Aorta (tissue), 5 donors: ENCODE measurements around the gene HSD17B1. TPM values are rescaled to one million over a fixed set of nuclear protein-coding genes. Genes with fewer than 3 reads are reported as not detected.

Experiments used
- ATAC-seq: fragments of 200-7000 bp; cut with Tn5 transposase; one replicate; pipeline ENCODE4 v1.9.1; 2022; ENCODE audit warnings: moderate library complexity; ENCODE audit not compliant: low FRiP score
- DNase-seq, 2 donors: peaks; one replicate each; pipeline ENCODE4 v3.0.0-alpha.2; 2020
- H3K27ac ChIP-seq, 2 donors: one replicate each; pipeline ENCODE4 v1.5.1; 2013; ENCODE audit warnings: low read length in 2 of 2, mild to moderate bottlenecking in 2 of 2, moderate library complexity in 2 of 2, control low read depth in 1 of 2, inconsistent platforms in 1 of 2, low read depth in 1 of 2
- H3K27me3 ChIP-seq, 2 donors: one replicate each; pipeline ENCODE4 v1.6.1; 2013; ENCODE audit warnings: control low read depth in 1 of 2, low read length in 1 of 2, mild to moderate bottlenecking in 1 of 2, moderate library complexity in 1 of 2; ENCODE audit not compliant: insufficient read depth in 2 of 2, control insufficient read depth in 1 of 2
- H3K36me3 ChIP-seq, 2 donors: one replicate each; pipeline ENCODE4 v1.6.1; 2013; ENCODE audit warnings: control low read depth in 1 of 2, low read length in 1 of 2, mild to moderate bottlenecking in 1 of 2; ENCODE audit not compliant: insufficient read depth in 2 of 2, control insufficient read depth in 1 of 2
- H3K4me1 ChIP-seq, 2 donors: one replicate each; pipeline ENCODE4 v1.6.1; 2013; ENCODE audit warnings: low read length in 2 of 2, control low read depth in 1 of 2, mild to moderate bottlenecking in 1 of 2, moderate library complexity in 1 of 2; ENCODE audit not compliant: insufficient read depth in 2 of 2, control insufficient read depth in 1 of 2
- H3K4me3 ChIP-seq, 2 donors: one replicate each; pipeline ENCODE4 v1.5.1; 2013; ENCODE audit warnings: low read length in 2 of 2, control low read depth in 1 of 2, mild to moderate bottlenecking in 1 of 2
- H3K9me3 ChIP-seq: one replicate; pipeline ENCODE4 v1.6.1; 2013; ENCODE audit warnings: mild to moderate bottlenecking, low read length; ENCODE audit not compliant: control insufficient read depth
- WGBS, 2 donors: extraction: QIAGEN DNeasy Blood & Tissue Kit; methylation state at CpG; one replicate each; pipeline ENCODE4 v1.1.7; 2013; 5-methylcytosine and 5-hydroxymethylcytosine counted together
- intact Hi-C, 2 donors: fragments of 100-400 bp; cut with DNase I; formaldehyde crosslinking; loops; one replicate each; pipeline versions ENCODE4 v1.14.2 to v1.15.0; 2022
- polyA plus RNA-seq, 2 donors: library from polyadenylated mRNA; stranded (reverse); fragments of 200-250 nt; gene quantifications; one replicate each; pipeline ENCODE4 v1.2.3, GENCODE V29; 2013
- total RNA-seq, 2 donors: library from RNA; stranded (reverse); fragmentation: NEBNext Ultra II Directional; extraction: Animal tissue kit (Norgen Biotek cat#: 25700); gene quantifications; one replicate each; pipeline ENCODE4 v1.2.1, GENCODE V29; 2021
- donor health status: healthy with polysubstance abuse.
- donor health status: Bipolar disorder and iron deficiency.
- donor health status: DM: no; HTN: no; CAD: no.
- donor health status: DM: no; HTN: no; CAD: no.
- donor health status: DM: yes; HTN: yes; CAD: no.

Gene HSD17B1
- total and polyA plus RNA-seq, 4 donors: 0.50 to 7.6 (median 0.97) TPM

- Histone ChIP-seq H3K4me1 (no peaks in the 10 kb centered on the region), H3K27ac (no peak overlapping the region), H3K36me3 (no peaks in the 10 kb centered on the region), H3K27me3 (no peaks in the 10 kb centered on the region), H3K9me3 (no peaks in the 10 kb centered on the region), H3K4me3 (no peak overlapping the region)
- DNase-seq: no peak
- 90 to 94% methylated on average over 14 of the region's 14 CpGs for WGBS, 2 donors
- ATAC-seq: no peak
- intact Hi-C loops: no loop called here
Measured at GRCh38 chr17:42547698-42548069, 5.0 kb upstream of the HSD17B1 start.

- Histone ChIP-seq H3K9me3 (no peaks in the 10 kb centered on the region), H3K4me3 (no peak overlapping the region), H3K27me3 (no peaks in the 10 kb centered on the region), H3K27ac (no peak overlapping the region), H3K36me3 (no peaks in the 10 kb centered on the region), H3K4me1 (no peaks in the 10 kb centered on the region)
- 52 to 55% methylated on average over 72 to 74 of the region's 74 CpGs for WGBS, 2 donors
- DNase-seq (peak in 1 of 2 donors; percentile 85), ATAC-seq (no peak)
- intact Hi-C loops: no loop called here
Measured at GRCh38 chr17:42548070-42548837, 4.5 kb upstream of the HSD17B1 start.

GRCh38 chr17:42548993-42549755 lies 3.5 kb upstream of the HSD17B1 start:
- H3K9me3 ChIP-seq: no peaks in the 10 kb centered on the region
- no peak overlapping the region for H3K4me3 ChIP-seq
- intact Hi-C loops: no loop called here
- WGBS, 2 donors: 80 to 83% methylated on average over 14 of the region's 14 CpGs
- H3K36me3 ChIP-seq: no peaks in the 10 kb centered on the region
- no peak overlapping the region for H3K27ac ChIP-seq
- H3K27me3 ChIP-seq: no peaks in the 10 kb centered on the region
- no peak for DNase-seq
- no peaks in the 10 kb centered on the region for H3K4me1 ChIP-seq
- no peak for ATAC-seq

GRCh38 chr17:42553161-42553818 lies 567 bp downstream of the HSD17B1 start:
- intact Hi-C loops: no loop called here
- Histone ChIP-seq H3K36me3 (no peaks in the 10 kb centered on the region), H3K27me3 (no peaks in the 10 kb centered on the region), H3K9me3 (no peaks in the 10 kb centered on the region), H3K4me3 (no peak overlapping the region), H3K4me1 (no peaks in the 10 kb centered on the region), H3K27ac (no peak overlapping the region)
- peak; percentile 50 to 78 for DNase-seq
- WGBS, 2 donors: 72 to 79% methylated on average over 45 of the region's 45 CpGs
- ATAC-seq: no peak

GRCh38 chr17:42553866-42554249 lies 1.1 kb downstream of the HSD17B1 start:
- DNase-seq (peak in 1 of 2 donors; percentile 45), ATAC-seq (peak; percentile 2)
- WGBS, 2 donors: 40 to 43% methylated on average over 16 of the region's 16 CpGs
- Histone ChIP-seq H3K4me1 (no peaks in the 10 kb centered on the region), H3K27ac (peak overlapping the region in 1 of 2 donors; percentile 53), H3K4me3 (peak overlapping the region; percentile 37 to 64), H3K36me3 (no peaks in the 10 kb centered on the region), H3K9me3 (no peaks in the 10 kb centered on the region), H3K27me3 (no peaks in the 10 kb centered on the region)
- intact Hi-C loops: loop anchor here in 1 of 2 donors (1.0 kb wide), 1 partner anchor 18 kb away; the partner anchor contains the start of gene NAGLU

- Histone ChIP-seq H3K27ac (peak overlapping the region in 1 of 2 donors; percentile 53), H3K4me3 (peak overlapping the region; percentile 47 to 64), H3K9me3 (no peaks in the 10 kb centered on the region), H3K27me3 (no peaks in the 10 kb centered on the region), H3K36me3 (no peaks in the 10 kb centered on the region), H3K4me1 (no peaks in the 10 kb centered on the region)
- ATAC-seq (peak; percentile 95), DNase-seq (peak; percentile 93 to 96)
- intact Hi-C loops: loop anchor here in 1 of 2 donors (1.0 kb wide), 1 partner anchor 18 kb away; the partner anchor contains the start of gene NAGLU
- WGBS, 2 donors: 0 to 1% methylated on average over 74 to 82 of the region's 82 CpGs
Measured at GRCh38 chr17:42554250-42555121, 1.8 kb downstream of the HSD17B1 start.

GRCh38 chr17:42555122-42555622 lies 2.4 kb downstream of the HSD17B1 start:
- intact Hi-C loops: no loop called here
- Histone ChIP-seq H3K27ac (peak overlapping the region in 1 of 2 donors; percentile 50), H3K36me3 (no peaks in the 10 kb centered on the region), H3K4me1 (no peaks in the 10 kb centered on the region), H3K27me3 (no peaks in the 10 kb centered on the region), H3K9me3 (no peaks in the 10 kb centered on the region), H3K4me3 (peak overlapping the region; percentile 47 to 64)
- ATAC-seq: no peak
- no peak for DNase-seq
- WGBS, 2 donors: 23% methylated on average over 4 of the region's 4 CpGs
